Measurements from ENCODE around the gene EPS8L1.

- TF ChIP-seq EZH2 (IDR thresholded peaks at IDR 0.05; ENCODE audit: low read depth) = no peak
- TF ChIP-seq, protein P1, sequence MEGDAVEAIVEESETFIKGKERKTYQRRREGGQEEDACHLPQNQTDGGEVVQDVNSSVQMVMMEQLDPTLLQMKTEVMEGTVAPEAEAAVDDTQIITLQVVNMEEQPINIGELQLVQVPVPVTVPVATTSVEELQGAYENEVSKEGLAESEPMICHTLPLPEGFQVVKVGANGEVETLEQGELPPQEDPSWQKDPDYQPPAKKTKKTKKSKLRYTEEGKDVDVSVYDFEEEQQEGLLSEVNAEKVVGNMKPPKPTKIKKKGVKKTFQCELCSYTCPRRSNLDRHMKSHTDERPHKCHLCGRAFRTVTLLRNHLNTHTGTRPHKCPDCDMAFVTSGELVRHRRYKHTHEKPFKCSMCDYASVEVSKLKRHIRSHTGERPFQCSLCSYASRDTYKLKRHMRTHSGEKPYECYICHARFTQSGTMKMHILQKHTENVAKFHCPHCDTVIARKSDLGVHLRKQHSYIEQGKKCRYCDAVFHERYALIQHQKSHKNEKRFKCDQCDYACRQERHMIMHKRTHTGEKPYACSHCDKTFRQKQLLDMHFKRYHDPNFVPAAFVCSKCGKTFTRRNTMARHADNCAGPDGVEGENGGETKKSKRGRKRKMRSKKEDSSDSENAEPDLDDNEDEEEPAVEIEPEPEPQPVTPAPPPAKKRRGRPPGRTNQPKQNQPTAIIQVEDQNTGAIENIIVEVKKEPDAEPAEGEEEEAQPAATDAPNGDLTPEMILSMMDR (conservative IDR thresholded peaks at IDR 0.05) = no peak
Observed at GRCh38 chr19:55076321-55076720, 652 bp downstream of the EPS8L1 start.

All from PC-9 (cell line).